AG09319 (cell line): ENCODE measurements around the gene BANK1.

Experiments
- DNase-seq: peaks from one replicate; pipeline ENCODE4 v3.0.0-alpha.2; 2010; ENCODE audit warnings: low read depth; ENCODE audit errors: extremely low read depth
- CTCF ChIP-seq: IDR thresholded peaks from 2 replicates; pipeline ENCODE4 v1.5.1; 2011; ENCODE audit warnings: low read depth, mild to moderate bottlenecking, inconsistent platforms, low read length, moderate library complexity

Gene BANK1

GRCh38 chr4:102104278-102104677, 313.7 kb downstream of the BANK1 start:
- no peak for TF ChIP-seq CTCF
- no peak for DNase-seq

GRCh38 chr4:102105983-102106382, 315.5 kb downstream of the BANK1 start:
- no peak for DNase-seq
- TF ChIP-seq CTCF, result no peak

GRCh38 chr4:102114118-102114630, 323.6 kb downstream of the BANK1 start:
- TF ChIP-seq CTCF, result no peak
- no peak for DNase-seq

GRCh38 chr4:102116121-102116520, 325.6 kb downstream of the BANK1 start:
- DNase-seq, result no peak
- TF ChIP-seq CTCF, result no peak

GRCh38 chr4:102120846-102121245, 330.3 kb downstream of the BANK1 start:
- DNase-seq, result no peak
- no peak for TF ChIP-seq CTCF
